Measurements from ENCODE around the gene NBL1.
A peak's percentile ranks its signal among the peaks of the same experiment; 100 is the strongest.

The NBL1 gene

GRCh38 chr1:19647643-19648042, 3.5 kb downstream of the NBL1 start:
- no peak overlapping the region for H3K4me3 Mint-ChIP-seq
- H3K9me3 Mint-ChIP-seq: no peaks in the 10 kb centered on the region
- peak overlapping the region; percentile 60 for H3K27ac Mint-ChIP-seq
- peaks cover 13% of the 10 kb centered on the region for H3K27me3 Mint-ChIP-seq
- H3K4me1 Mint-ChIP-seq: peaks cover 42% of the 10 kb centered on the region
- ATAC-seq: no peak
- peaks cover 2% of the 10 kb centered on the region for H3K36me3 Mint-ChIP-seq (ENCODE audit: low read depth)
- DNase-seq: no peak

GRCh38 chr1:19648239-19648638, 4.1 kb downstream of the NBL1 start:
- DNase-seq (no peak), ATAC-seq (no peak)
- peaks cover 2% of the 10 kb centered on the region for H3K36me3 Mint-ChIP-seq (ENCODE audit: low read depth)
- no peak overlapping the region for H3K4me3 Mint-ChIP-seq
- H3K4me1 Mint-ChIP-seq: peaks cover 36% of the 10 kb centered on the region
- peaks cover 8% of the 10 kb centered on the region for H3K27me3 Mint-ChIP-seq
- H3K9me3 Mint-ChIP-seq: no peaks in the 10 kb centered on the region
- no peak overlapping the region for H3K27ac Mint-ChIP-seq

GRCh38 chr1:19648689-19649088, 4.6 kb downstream of the NBL1 start:
- no peak for DNase-seq
- no peaks in the 10 kb centered on the region for H3K9me3 Mint-ChIP-seq
- no peak overlapping the region for H3K27ac Mint-ChIP-seq
- peaks cover 2% of the 10 kb centered on the region for H3K36me3 Mint-ChIP-seq (ENCODE audit: low read depth)
- H3K4me3 Mint-ChIP-seq: no peak overlapping the region
- ATAC-seq: no peak
- H3K27me3 Mint-ChIP-seq: peaks cover 5% of the 10 kb centered on the region
- peaks cover 33% of the 10 kb centered on the region for H3K4me1 Mint-ChIP-seq

GRCh38 chr1:19650416-19651140, 6.5 kb downstream of the NBL1 start:
- peaks cover 2% of the 10 kb centered on the region for H3K27me3 Mint-ChIP-seq
- H3K27ac Mint-ChIP-seq: peak overlapping the region; percentile 39
- H3K4me1 Mint-ChIP-seq: peaks cover 36% of the 10 kb centered on the region
- H3K36me3 Mint-ChIP-seq (ENCODE audit: low read depth): no peaks in the 10 kb centered on the region
- ATAC-seq (peak; percentile 50), DNase-seq (peak; percentile 45)
- H3K4me3 Mint-ChIP-seq: no peak overlapping the region
- no peaks in the 10 kb centered on the region for H3K9me3 Mint-ChIP-seq

- DNase-seq: peak; percentile 54
- Mint-ChIP-seq H3K4me3 (no peak overlapping the region), H3K27me3 (no peaks in the 10 kb centered on the region)
Observed at GRCh38 chr1:19651141-19651737, 7.1 kb downstream of the NBL1 start.

GRCh38 chr1:19654386-19654785, 10.3 kb downstream of the NBL1 start:
- no peak overlapping the region for H3K27ac Mint-ChIP-seq
- peaks cover 23% of the 10 kb centered on the region for H3K4me1 Mint-ChIP-seq
- no peaks in the 10 kb centered on the region for H3K9me3 Mint-ChIP-seq
- H3K36me3 Mint-ChIP-seq (ENCODE audit: low read depth): no peaks in the 10 kb centered on the region
- no peak overlapping the region for H3K4me3 Mint-ChIP-seq
- H3K27me3 Mint-ChIP-seq: no peaks in the 10 kb centered on the region
- ATAC-seq (no peak), DNase-seq (no peak)

More at GRCh38 chr1:19651141-19651737, 7.1 kb downstream of the NBL1 start:
- H3K4me1 Mint-ChIP-seq: peaks cover 31% of the 10 kb centered on the region
- H3K27ac Mint-ChIP-seq: no peak overlapping the region
- peak; percentile 67 for ATAC-seq
- no peaks in the 10 kb centered on the region for H3K9me3 Mint-ChIP-seq
- H3K36me3 Mint-ChIP-seq (ENCODE audit: low read depth): no peaks in the 10 kb centered on the region

GRCh38 chr1:19654886-19655717, 11.0 kb downstream of the NBL1 start:
- no peak overlapping the region for H3K27ac Mint-ChIP-seq
- no peaks in the 10 kb centered on the region for H3K36me3 Mint-ChIP-seq (ENCODE audit: low read depth)
- H3K9me3 Mint-ChIP-seq: no peaks in the 10 kb centered on the region
- ATAC-seq (no peak), DNase-seq (no peak)
- peaks cover 25% of the 10 kb centered on the region for H3K4me1 Mint-ChIP-seq
- H3K27me3 Mint-ChIP-seq: peaks cover 3% of the 10 kb centered on the region
- H3K4me3 Mint-ChIP-seq: no peak overlapping the region

- peaks cover 3% of the 10 kb centered on the region for H3K27me3 Mint-ChIP-seq
- no peaks in the 10 kb centered on the region for H3K9me3 Mint-ChIP-seq
- DNase-seq: no peak
- H3K4me3 Mint-ChIP-seq: no peak overlapping the region
- no peak for ATAC-seq
- no peaks in the 10 kb centered on the region for H3K36me3 Mint-ChIP-seq (ENCODE audit: low read depth)
- H3K4me1 Mint-ChIP-seq: peaks cover 19% of the 10 kb centered on the region
- H3K27ac Mint-ChIP-seq: no peak overlapping the region
Observed at GRCh38 chr1:19655718-19656080, 11.6 kb downstream of the NBL1 start.

- Mint-ChIP-seq H3K4me3 (no peak overlapping the region), H3K27me3 (peaks cover 5% of the 10 kb centered on the region), H3K36me3 (ENCODE audit: low read depth) (no peaks in the 10 kb centered on the region), H3K9me3 (no peaks in the 10 kb centered on the region), H3K4me1 (peaks cover 16% of the 10 kb centered on the region), H3K27ac (no peak overlapping the region)
- DNase-seq: no peak
- no peak for ATAC-seq
Observed at GRCh38 chr1:19656134-19656779, 12.1 kb downstream of the NBL1 start.

GRCh38 chr1:19656780-19657466, 12.8 kb downstream of the NBL1 start:
- no peaks in the 10 kb centered on the region for H3K36me3 Mint-ChIP-seq (ENCODE audit: low read depth)
- H3K9me3 Mint-ChIP-seq: no peaks in the 10 kb centered on the region
- H3K4me1 Mint-ChIP-seq: peaks cover 17% of the 10 kb centered on the region
- DNase-seq (no peak), ATAC-seq (no peak)
- peaks cover 7% of the 10 kb centered on the region for H3K27me3 Mint-ChIP-seq
- no peak overlapping the region for H3K4me3 Mint-ChIP-seq
- H3K27ac Mint-ChIP-seq: no peak overlapping the region

- ATAC-seq (no peak), DNase-seq (no peak)
- H3K27me3 Mint-ChIP-seq: peaks cover 10% of the 10 kb centered on the region
- H3K27ac Mint-ChIP-seq: no peak overlapping the region
- H3K4me1 Mint-ChIP-seq: peaks cover 17% of the 10 kb centered on the region
- no peaks in the 10 kb centered on the region for H3K9me3 Mint-ChIP-seq
- no peaks in the 10 kb centered on the region for H3K36me3 Mint-ChIP-seq (ENCODE audit: low read depth)
- no peak overlapping the region for H3K4me3 Mint-ChIP-seq
Observed at GRCh38 chr1:19657511-19657910, 13.4 kb downstream of the NBL1 start.

- Mint-ChIP-seq H3K4me3 (no peak overlapping the region), H3K27me3 (peaks cover 15% of the 10 kb centered on the region), H3K36me3 (ENCODE audit: low read depth) (no peaks in the 10 kb centered on the region), H3K9me3 (no peaks in the 10 kb centered on the region), H3K4me1 (peaks cover 17% of the 10 kb centered on the region), H3K27ac (no peak overlapping the region)
- ATAC-seq (no peak), DNase-seq (no peak)
Observed at GRCh38 chr1:19658186-19658585, 14.1 kb downstream of the NBL1 start.

- no peak overlapping the region for H3K27ac Mint-ChIP-seq
- peaks cover 35% of the 10 kb centered on the region for H3K27me3 Mint-ChIP-seq
- no peak overlapping the region for H3K4me3 Mint-ChIP-seq
- H3K36me3 Mint-ChIP-seq (ENCODE audit: low read depth): no peaks in the 10 kb centered on the region
- H3K4me1 Mint-ChIP-seq: peaks cover 20% of the 10 kb centered on the region
- no peak for DNase-seq
- no peak for ATAC-seq
- no peaks in the 10 kb centered on the region for H3K9me3 Mint-ChIP-seq
Observed at GRCh38 chr1:19661721-19662228, 17.7 kb downstream of the NBL1 start.

GRCh38 chr1:19662313-19662712, 18.2 kb downstream of the NBL1 start:
- H3K36me3 Mint-ChIP-seq (ENCODE audit: low read depth): no peaks in the 10 kb centered on the region
- H3K27ac Mint-ChIP-seq: no peak overlapping the region
- H3K4me1 Mint-ChIP-seq: peaks cover 20% of the 10 kb centered on the region
- no peaks in the 10 kb centered on the region for H3K9me3 Mint-ChIP-seq
- H3K4me3 Mint-ChIP-seq: no peak overlapping the region
- peaks cover 39% of the 10 kb centered on the region for H3K27me3 Mint-ChIP-seq
- DNase-seq (no peak), ATAC-seq (no peak)

Measured in activated naive CD8-positive, alpha-beta T cell treated with anti-CD3 and anti-CD28 coated beads, Interleukin-2, amount 50 U/mL, for 24 hours (primary cell).